Left renal pelvis (tissue), 4 donors: ENCODE measurements around the gene IL26. TPM values are rescaled to one million over a fixed set of nuclear protein-coding genes. Genes with fewer than 3 reads are reported as not detected.
"Not testable (repeated sequence)": the region's sequence is repeated elsewhere in the genome, so short reads cannot be mapped to it uniquely, and the experiment has no call there.

Experiments
- DNase-seq, 4 donors: peaks; one replicate each; pipeline ENCODE4 v3.0.0-alpha.2; 2013; ENCODE audit warnings: low read depth in 4 of 4, low spot score in 3 of 4
- polyA plus RNA-seq, 4 donors: library from polyadenylated mRNA; unstranded; fragments of 120-200 nt; gene quantifications; one replicate each; pipeline ENCODE4 v1.2.1, GENCODE V29; 2013; ENCODE audit not compliant: insufficient read length in 4 of 4

IL26 gene
- polyA plus RNA-seq, 4 donors = 0.12 TPM; not detected in 3

DNA sequence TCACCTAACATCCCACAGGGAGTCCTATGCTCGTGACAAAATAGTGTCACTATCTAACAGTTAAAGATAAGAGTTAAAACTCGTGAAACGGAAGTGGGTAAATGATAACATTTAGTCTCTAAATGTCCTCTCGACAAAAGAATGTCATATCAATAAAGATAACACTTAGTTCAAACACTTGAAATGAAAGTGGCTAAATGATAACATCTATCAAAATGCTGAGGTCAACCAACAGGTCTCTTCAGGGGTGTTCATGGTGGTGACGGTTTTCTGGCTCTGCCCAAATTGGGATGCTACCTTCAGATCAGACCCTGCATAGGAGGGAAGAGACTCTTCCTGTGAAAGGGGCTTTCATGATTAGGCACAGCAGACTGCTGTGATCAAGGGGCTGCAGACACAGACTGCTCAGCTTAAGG lies 22.1 kb downstream of the IL26 start:
- DNase-seq = no peak

DNA sequence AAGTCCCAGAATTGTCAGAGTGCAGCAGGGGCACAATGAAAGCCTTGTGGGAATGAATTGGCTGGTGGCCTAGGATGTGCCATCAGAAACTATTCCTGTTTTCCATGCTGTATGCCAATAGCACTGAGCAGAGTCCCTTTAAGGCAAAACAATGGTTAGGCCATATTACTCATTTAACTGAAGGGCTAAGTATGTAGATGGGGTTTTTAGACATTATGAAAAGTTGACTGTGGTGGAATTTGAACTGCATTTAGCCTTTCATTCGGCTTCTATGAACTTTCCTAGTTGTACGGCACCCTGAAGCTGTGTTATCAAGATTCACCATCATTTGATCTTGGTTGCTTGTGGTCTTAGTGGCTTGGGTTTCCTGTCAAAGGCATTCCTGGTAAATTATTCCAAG lies 24.8 kb downstream of the IL26 start:
- no peak for DNase-seq

- DNase-seq = no peak
Observed at GRCh38 chr12:68199127-68199526, 26.5 kb downstream of the IL26 start.

DNA sequence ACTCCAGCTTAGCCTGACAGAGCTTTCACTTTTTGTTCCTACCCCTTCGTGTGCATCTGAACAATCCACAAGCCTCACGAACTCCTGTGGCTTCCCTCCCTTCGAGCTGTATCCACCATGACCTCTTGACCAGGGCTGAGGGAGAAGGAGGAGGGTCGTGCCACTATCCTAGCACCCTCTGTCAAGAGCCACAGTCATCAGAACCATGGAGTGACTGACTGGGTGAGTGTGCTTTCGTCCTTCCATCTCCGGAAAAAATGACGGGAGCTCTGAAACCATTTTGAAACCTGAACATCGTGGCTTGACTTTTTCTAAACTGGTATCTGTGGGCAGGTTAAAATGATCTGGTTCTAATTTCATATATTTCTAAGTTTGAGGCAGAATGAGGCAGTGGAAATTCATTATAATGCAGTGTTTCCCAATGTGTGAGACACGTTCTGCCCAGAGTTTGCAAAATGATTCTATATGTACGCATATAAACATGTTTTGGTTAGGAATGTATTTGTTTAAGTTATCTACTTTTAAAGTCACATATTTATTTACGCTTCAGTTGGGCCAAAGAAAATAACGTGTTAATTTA lies 27.0 kb downstream of the IL26 start:
- DNase-seq = no peak

GRCh38 chr12:68190301-68190700 lies 35.3 kb downstream of the IL26 start:
- DNase-seq = no peak

DNA sequence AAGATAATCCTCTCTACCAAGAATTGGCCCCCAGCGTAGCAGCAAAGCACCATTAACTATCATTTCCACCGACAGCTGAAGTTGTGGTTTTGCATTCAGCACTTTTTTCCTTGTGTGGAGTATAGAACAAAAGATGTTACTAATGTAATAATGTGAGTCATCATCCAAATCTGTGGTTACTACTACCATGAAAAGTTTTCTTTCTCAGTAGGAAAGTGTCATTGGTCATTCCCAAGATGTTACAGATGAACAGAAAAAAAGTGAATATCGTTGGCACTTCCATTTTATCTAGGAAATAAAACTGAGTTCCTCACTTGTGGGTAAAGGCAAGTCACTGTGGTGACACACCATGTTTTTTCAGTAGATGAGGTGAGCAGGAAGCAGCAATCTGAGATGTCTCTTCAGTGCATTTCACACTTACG lies 35.8 kb downstream of the IL26 start:
- no peak for DNase-seq

DNA sequence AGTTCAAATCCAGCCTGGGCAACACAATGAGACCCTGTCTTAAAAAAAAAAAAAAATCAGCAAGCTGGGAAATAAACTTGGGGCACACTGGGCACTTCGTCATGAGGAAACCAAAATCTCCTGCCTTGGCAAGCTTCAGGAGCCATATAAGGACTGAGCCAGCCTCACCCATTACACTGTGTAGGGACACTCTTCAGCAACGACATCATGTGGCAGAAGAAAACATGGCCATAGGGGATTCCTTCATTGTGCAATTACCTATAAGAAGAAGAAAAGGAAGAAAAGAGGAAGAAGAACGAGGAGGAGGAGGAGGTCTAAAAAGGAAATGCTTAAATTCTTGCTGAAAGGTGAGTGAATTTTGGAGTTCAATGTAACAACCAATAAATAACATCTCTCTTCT lies 40.0 kb downstream of the IL26 start:
- no peak for DNase-seq

GRCh38 chr12:68180792-68181744 lies 44.5 kb downstream of the IL26 start:
- no peak for DNase-seq

- DNase-seq = no peak
Observed at GRCh38 chr12:68178774-68179439, 46.7 kb downstream of the IL26 start.

DNA sequence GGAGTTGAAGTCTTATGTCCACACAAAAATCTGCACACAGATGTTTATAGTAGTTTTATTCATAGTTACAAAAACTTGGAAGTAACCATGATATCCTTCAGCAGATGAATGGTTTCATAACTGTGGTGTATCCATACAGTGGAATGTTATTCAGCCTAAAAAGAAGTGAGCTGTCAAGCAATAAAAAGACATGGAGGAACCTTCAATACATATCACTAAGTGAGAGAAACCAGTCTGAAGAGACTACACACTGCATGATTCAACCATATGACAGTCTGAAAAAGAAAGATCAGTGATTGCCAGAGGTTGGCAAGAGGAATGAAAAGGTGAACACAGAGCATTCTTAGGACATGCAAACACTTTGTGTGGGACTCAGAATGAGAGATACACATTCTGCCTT lies 47.4 kb downstream of the IL26 start:
- no peak for DNase-seq

DNA sequence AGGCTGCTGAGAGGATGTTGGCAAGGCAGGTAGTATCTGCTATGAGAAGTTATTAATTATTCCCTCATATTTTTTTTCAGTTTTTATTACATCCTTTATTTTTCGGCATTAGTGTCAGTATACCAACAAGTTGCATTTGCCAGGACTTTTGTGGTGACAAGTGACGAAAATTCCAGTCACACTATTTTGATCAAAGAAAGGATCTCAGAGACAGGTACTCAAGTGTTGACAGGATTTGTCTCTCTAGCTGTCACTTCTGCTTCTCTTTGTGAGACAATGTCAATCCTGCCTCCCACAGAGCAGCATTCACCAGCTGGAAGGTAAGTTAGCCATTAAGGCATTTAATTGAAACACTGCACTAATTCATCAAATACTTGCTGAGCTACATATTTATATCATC lies 48.0 kb downstream of the IL26 start:
- DNase-seq = no peak

- DNase-seq = no peak
Observed at GRCh38 chr12:68176257-68176656, 49.4 kb downstream of the IL26 start.

DNA sequence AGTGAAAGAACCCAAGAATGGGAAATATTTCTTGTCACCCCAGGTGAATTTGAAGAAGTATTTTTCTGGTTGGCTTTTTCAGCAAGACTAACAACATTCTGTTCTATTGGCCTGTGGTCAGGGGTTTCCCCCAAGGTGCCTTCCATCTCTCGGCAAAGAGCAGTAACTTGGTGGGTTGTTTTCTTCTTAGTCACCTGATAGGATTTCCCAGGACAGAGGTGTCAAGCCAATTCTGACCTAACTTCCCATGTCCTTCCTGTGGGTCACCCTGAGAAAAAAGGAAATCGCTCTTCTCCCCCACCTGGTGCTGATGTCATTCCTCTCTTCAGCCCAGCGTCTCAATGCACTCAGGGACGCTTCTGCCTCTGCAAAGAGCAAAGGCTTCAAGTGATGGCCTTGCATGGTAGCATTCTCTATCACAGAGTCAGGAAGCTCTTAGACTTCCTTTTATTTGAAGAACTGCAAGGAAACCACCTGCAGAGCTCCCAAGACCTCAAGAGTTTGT lies 50.0 kb downstream of the IL26 start:
- no peak for DNase-seq

DNA sequence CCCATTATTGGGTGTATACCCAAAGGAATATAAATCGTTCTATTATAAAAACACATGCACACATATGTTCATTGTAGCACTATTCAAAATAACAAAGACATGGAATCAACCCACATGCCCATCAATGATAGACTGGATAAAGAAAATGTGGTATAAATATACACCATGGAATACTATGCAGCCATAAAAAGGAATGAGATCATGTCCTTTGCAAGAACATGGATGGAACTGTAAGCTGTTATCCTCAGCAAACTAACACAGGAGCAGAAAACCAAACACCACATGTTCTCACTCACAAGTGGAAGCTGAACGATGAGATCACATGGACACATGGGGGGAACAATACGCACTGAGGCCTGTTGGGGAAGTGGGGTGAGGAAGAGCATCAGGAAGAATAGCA lies 50.8 kb downstream of the IL26 start:
- not testable (repeated sequence) for DNase-seq

DNA sequence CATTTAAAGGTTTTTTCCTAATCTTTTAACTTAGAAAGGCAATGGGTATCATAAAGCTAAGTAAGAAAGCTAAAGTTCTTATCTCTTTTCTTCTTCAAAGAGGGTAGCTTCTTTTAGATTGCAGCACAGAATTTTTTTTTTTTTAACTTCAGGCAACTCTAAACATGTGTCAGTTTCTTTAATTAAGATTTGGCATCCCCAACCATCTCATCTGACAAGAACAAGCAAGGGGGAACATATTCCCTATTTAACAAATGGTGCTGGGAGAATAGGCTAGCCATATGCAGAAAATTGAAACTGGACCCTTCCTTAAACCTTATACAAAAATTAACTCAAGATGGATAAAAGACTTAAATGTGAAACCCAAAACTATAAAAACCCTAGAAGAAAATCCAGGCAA lies 51.8 kb downstream of the IL26 start:
- DNase-seq = no peak

DNA sequence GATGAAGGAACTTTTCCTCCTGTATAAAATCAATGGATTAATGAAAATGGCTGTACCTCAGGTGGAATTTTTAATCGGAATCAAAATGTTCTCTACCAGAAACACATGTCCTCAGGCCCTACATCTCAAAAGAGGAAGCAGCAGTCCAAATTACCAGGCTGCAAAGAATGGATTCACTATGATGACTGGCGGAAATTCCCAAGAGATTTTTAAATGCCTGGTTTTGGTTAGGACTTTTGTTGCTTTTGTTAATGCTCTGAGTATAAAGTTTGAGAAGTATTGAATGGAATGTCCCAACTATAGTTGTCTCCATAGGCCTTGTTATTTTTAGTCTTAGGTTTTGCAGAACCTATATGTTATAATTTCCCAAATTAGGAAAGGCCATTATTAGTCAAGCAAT lies 54.9 kb downstream of the IL26 start:
- no peak for DNase-seq

DNA sequence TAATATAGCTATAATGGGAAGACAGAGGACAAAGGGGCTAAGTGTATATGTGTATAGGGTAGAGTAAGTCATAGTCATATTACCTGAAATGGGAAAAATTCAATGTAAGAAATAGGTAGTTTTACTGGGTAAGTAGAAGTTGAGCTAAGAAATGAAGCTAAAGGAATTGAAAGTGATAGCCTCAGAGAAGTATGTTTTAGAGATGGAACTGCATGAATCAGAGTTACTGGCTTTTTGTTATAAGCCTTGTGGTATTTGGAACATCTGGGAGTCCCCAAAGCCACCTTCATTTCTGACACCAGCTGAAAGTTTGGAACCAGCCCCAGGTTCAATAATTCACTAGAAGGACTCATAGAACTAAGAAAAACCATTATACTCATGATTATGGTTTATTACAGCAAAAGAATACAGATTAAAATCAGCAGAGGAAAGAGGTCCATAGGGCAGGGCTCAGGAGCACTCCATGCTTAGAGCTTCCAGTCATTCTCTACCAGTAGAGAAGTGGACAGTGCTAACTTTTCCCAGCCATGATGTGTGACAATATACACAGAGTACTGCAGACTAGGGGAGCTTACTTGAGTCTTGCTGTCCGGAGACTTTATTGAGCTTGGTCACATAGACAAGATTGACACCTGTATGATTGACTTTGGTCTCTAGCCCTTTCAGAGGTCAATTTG lies 56.3 kb downstream of the IL26 start:
- DNase-seq = no peak

- no peak for DNase-seq
Observed at GRCh38 chr12:68166317-68166831, 59.2 kb downstream of the IL26 start.

- DNase-seq = no peak
Observed at GRCh38 chr12:68163560-68164081, 62.0 kb downstream of the IL26 start.

- DNase-seq = no peak
Observed at GRCh38 chr12:68162374-68162773, 63.2 kb downstream of the IL26 start.
